H1 (cell line): Measurements from ENCODE around the gene ADARB2. TPM values are rescaled to one million over a fixed set of nuclear protein-coding genes. Genes with fewer than 3 reads are reported as not detected.

ENCODE experiments used
- CTCF ChIA-PET: fragments of 300-600 bp; sonication (Branson Sonifier 250); formaldehyde crosslinking; loops from one replicate; lab custom pipeline; 2021; ENCODE audit not compliant: partially characterized antibody; lab: Charles Lee
- POLR2A ChIA-PET: fragments of 300-600 bp; sonication (Branson Sonifier 250); formaldehyde crosslinking; loops from one replicate; lab custom pipeline; 2021; ENCODE audit warnings: inconsistent platforms; ENCODE audit not compliant: partially characterized antibody; lab: Charles Lee
- DNase-seq, 2 experiments: peaks; one replicate each; pipeline versions ENCODE4 v3.0.0 to v3.0.0-alpha.2; 2010 to 2022; ENCODE audit warnings: low spot score in 2 of 2, low read depth in 1 of 2, mixed read lengths in 1 of 2
- FAIRE-seq: peaks from 2 replicates; lab custom pipeline; 2011; peaks lifted over from hg19 to GRCh38; lab: Jason Lieb, UNC
- H2AFZ ChIP-seq: 2 replicates; pipeline ENCODE4 v1.8.1; 2012; ENCODE audit warnings: low read length, inconsistent platforms
- H2AK5ac ChIP-seq: 2 replicates; pipeline ENCODE4 v1.6.1; 2013; ENCODE audit warnings: low read depth, low read length
- H2BK120ac ChIP-seq: replicated peaks from 2 replicates; pipeline ENCODE3; 2013; ENCODE audit warnings: low read depth, low read length, inconsistent platforms
- H2BK12ac ChIP-seq: 2 replicates; pipeline ENCODE4 v1.6.1; 2013; ENCODE audit warnings: low read depth, low read length
- H2BK15ac ChIP-seq: 2 replicates; pipeline ENCODE4 v1.6.1; 2013; ENCODE audit warnings: low read length
- H2BK20ac ChIP-seq: 2 replicates; pipeline ENCODE4 v1.6.1; 2013; ENCODE audit warnings: low read length
- H2BK5ac ChIP-seq: 2 replicates; pipeline ENCODE4 v1.6.1; 2013; ENCODE audit warnings: low read depth, low read length
- H3K14ac ChIP-seq: 2 replicates; pipeline ENCODE4 v1.6.1; 2013; ENCODE audit warnings: inconsistent platforms; ENCODE audit not compliant: insufficient read length
- H3K18ac ChIP-seq: 2 replicates; pipeline ENCODE4 v1.6.1; 2013; ENCODE audit warnings: low read length; ENCODE audit errors: extremely low read depth
- H3K23ac ChIP-seq: 2 replicates; pipeline ENCODE4 v1.6.1; 2013; ENCODE audit warnings: inconsistent platforms; ENCODE audit not compliant: insufficient read length
- H3K23me2 ChIP-seq: 2 replicates; pipeline ENCODE4 v1.6.1; 2013; ENCODE audit warnings: low read depth, low read length
- H3K27ac ChIP-seq: 2 replicates; pipeline ENCODE4 v1.6.1; 2011; ENCODE audit warnings: low read depth, low read length, inconsistent platforms
- H3K27me3 ChIP-seq, 4 experiments: replicated peaks in 1 of 4; 1 replicate in 1 of 4; 2 replicates in 3 of 4; pipeline versions ENCODE4 v1.6.1 to v1.8.1; 2011 to 2013; ENCODE audit warnings: low read length in 3 of 4, mild to moderate bottlenecking in 3 of 4, inconsistent platforms in 2 of 4, mixed read lengths in 2 of 4, moderate library complexity in 1 of 4; ENCODE audit not compliant: control insufficient read depth in 3 of 4, insufficient read depth in 3 of 4; ENCODE audit errors: extremely low read depth in 1 of 4
- H3K36me3 ChIP-seq, 4 experiments: 2 replicates each; pipeline versions ENCODE4 v1.6.1 to v1.8.1; 2011 to 2013; ENCODE audit warnings: mild to moderate bottlenecking in 4 of 4, low read length in 3 of 4, moderate library complexity in 2 of 4, control low read depth in 1 of 4, inconsistent platforms in 1 of 4; ENCODE audit not compliant: insufficient read depth in 4 of 4, control insufficient read depth in 2 of 4
- H3K4ac ChIP-seq: replicated peaks from 2 replicates; pipeline ENCODE3; 2013; ENCODE audit warnings: low read length, low read depth, mixed read lengths, inconsistent platforms; ENCODE audit not compliant: insufficient read length
- H3K4me1 ChIP-seq, 4 experiments: replicated peaks in 1 of 4; 1 replicate in 1 of 4; 2 replicates in 3 of 4; pipeline versions ENCODE4 v1.6.1 to v1.8.1; 2011 to 2013; ENCODE audit warnings: low read length in 3 of 4, inconsistent platforms in 2 of 4, mixed read lengths in 1 of 4; ENCODE audit not compliant: insufficient read depth in 4 of 4, control insufficient read depth in 3 of 4
- H3K4me2 ChIP-seq, 2 experiments: 2 replicates each; pipeline versions ENCODE4 v1.6.1 to v1.8.1; 2011 to 2013; ENCODE audit warnings: low read depth in 2 of 2, low read length in 2 of 2, control low read depth in 1 of 2, inconsistent platforms in 1 of 2, mild to moderate bottlenecking in 1 of 2; ENCODE audit not compliant: insufficient read depth in 1 of 2
- H3K4me3 ChIP-seq, 4 experiments: fragments of 200-600, 300-600 bp in 1 of 4; sonication (generic), shearing (Covaris generic), sonication (Bioruptor Twin) in 1 of 4; 2 replicates each; pipeline versions ENCODE4 v1.5.1 to v1.8.1; 2011 to 2016; ENCODE audit warnings: low read length in 4 of 4, low read depth in 3 of 4, control low read depth in 2 of 4, inconsistent platforms in 2 of 4, mild to moderate bottlenecking in 2 of 4, mixed read lengths in 1 of 4, moderate library complexity in 1 of 4; ENCODE audit not compliant: insufficient read depth in 2 of 4; ENCODE audit errors: extremely low read depth in 1 of 4
- H3K56ac ChIP-seq: replicated peaks from 2 replicates; pipeline ENCODE3; 2013; ENCODE audit warnings: low read depth, mild to moderate bottlenecking, mixed read lengths, low read length, inconsistent platforms; ENCODE audit not compliant: insufficient read length
- H3K79me1 ChIP-seq: 2 replicates; pipeline ENCODE4 v1.6.1; 2013; ENCODE audit warnings: low read depth, low read length, control low read depth
- H3K79me2 ChIP-seq, 2 experiments: 2 replicates each; pipeline versions ENCODE4 v1.6.1 to v1.8.1; 2012 to 2013; ENCODE audit warnings: low read length in 2 of 2, mild to moderate bottlenecking in 2 of 2, inconsistent platforms in 1 of 2; ENCODE audit not compliant: insufficient read depth in 2 of 2, control insufficient read depth in 1 of 2
- H3K9ac ChIP-seq, 4 experiments: replicated peaks in 1 of 4; 1 replicate in 1 of 4; 2 replicates in 3 of 4; pipeline versions ENCODE4 v1.6.1 to v1.8.1; 2011 to 2013; ENCODE audit warnings: low read depth in 3 of 4, low read length in 3 of 4, control low read depth in 2 of 4, mild to moderate bottlenecking in 2 of 4, moderate library complexity in 2 of 4, inconsistent platforms in 1 of 4; ENCODE audit errors: extremely low read depth in 1 of 4
- H3K9me3 ChIP-seq, 2 experiments: 2 replicates each; pipeline versions ENCODE4 v1.6.1 to v1.8.1; 2012 to 2013; ENCODE audit warnings: mild to moderate bottlenecking in 2 of 2, moderate library complexity in 2 of 2, control low read depth in 1 of 2, inconsistent platforms in 1 of 2, low read depth in 1 of 2, low read length in 1 of 2, mixed read lengths in 1 of 2; ENCODE audit not compliant: insufficient read depth in 2 of 2
- H4K20me1 ChIP-seq, 2 experiments: replicated peaks in 1 of 2; 2 replicates each; pipeline versions ENCODE3 to v1.8.1; 2011 to 2013; ENCODE audit warnings: inconsistent platforms in 2 of 2, low read length in 2 of 2, mild to moderate bottlenecking in 1 of 2; ENCODE audit not compliant: insufficient read depth in 2 of 2, control insufficient read depth in 1 of 2
- H4K5ac ChIP-seq: 2 replicates; pipeline ENCODE4 v1.6.1; 2013; ENCODE audit warnings: low read length, low read depth, mixed read lengths, inconsistent platforms; ENCODE audit not compliant: insufficient read length
- H4K8ac ChIP-seq: 2 replicates; pipeline ENCODE4 v1.8.0; 2013; ENCODE audit warnings: mild to moderate bottlenecking, moderate library complexity, low read length, inconsistent platforms; ENCODE audit not compliant: insufficient read depth; ENCODE audit errors: extremely low read depth
- H4K91ac ChIP-seq: replicated peaks from 2 replicates; pipeline ENCODE3; 2013; ENCODE audit warnings: low read length, mixed read lengths, inconsistent platforms; ENCODE audit not compliant: insufficient read length
- E2F6 ChIP-seq: IDR thresholded peaks from 2 replicates; pipeline ENCODE4 v1.6.1; 2012; ENCODE audit warnings: inconsistent platforms
- EGR1 ChIP-seq: IDR thresholded peaks from 2 replicates; pipeline ENCODE4 v1.6.1; 2011; ENCODE audit warnings: low read depth, low read length, borderline replicate concordance
- EP300 ChIP-seq, 2 experiments: IDR thresholded peaks; 1 replicate in 1 of 2; 2 replicates in 1 of 2; pipeline ENCODE4 v1.6.1; 2011 to 2012; ENCODE audit warnings: low read depth in 2 of 2, low read length in 2 of 2, mild to moderate bottlenecking in 2 of 2, borderline replicate concordance in 1 of 2, inconsistent platforms in 1 of 2, moderate library complexity in 1 of 2
- GTF2F1 ChIP-seq: IDR thresholded peaks from 2 replicates; pipeline ENCODE4 v1.6.1; 2012; ENCODE audit warnings: low read depth, low read length, improper control_type of control experiment, borderline replicate concordance
- HDAC2 ChIP-seq, 2 experiments: fragments of 300-600 bp in 1 of 2; sonication (generic) in 1 of 2; IDR thresholded peaks; 2 replicates each; pipeline ENCODE4 v1.6.1; 2011 to 2012; ENCODE audit warnings: low read depth in 2 of 2, low read length in 2 of 2, mild to moderate bottlenecking in 2 of 2, moderate library complexity in 2 of 2, borderline replicate concordance in 1 of 2, inconsistent platforms in 1 of 2
- JUN ChIP-seq: IDR thresholded peaks from 2 replicates; pipeline ENCODE4 v1.6.1; 2011; ENCODE audit warnings: low read depth, mild to moderate bottlenecking, improper control_type of control experiment, low read length
- JUND ChIP-seq: IDR thresholded peaks from 2 replicates; pipeline ENCODE4 v1.6.1; 2011; ENCODE audit warnings: mild to moderate bottlenecking, improper control_type of control experiment, low read length
- POLR2A ChIP-seq, 2 experiments: IDR thresholded peaks; 1 replicate in 1 of 2; 2 replicates in 1 of 2; pipeline ENCODE4 v1.6.1; 2011; ENCODE audit warnings: low read depth in 2 of 2, low read length in 2 of 2, mild to moderate bottlenecking in 2 of 2; ENCODE audit errors: control extremely low read depth in 1 of 2
- POLR2AphosphoS5 ChIP-seq: IDR thresholded peaks from 2 replicates; pipeline ENCODE4 v1.6.1; 2011; ENCODE audit warnings: low read depth, low read length
- SP2 ChIP-seq: IDR thresholded peaks from 2 replicates; pipeline ENCODE4 v1.6.1; 2012; ENCODE audit warnings: mild to moderate bottlenecking, low read length, inconsistent platforms
- TAF7 ChIP-seq: optimal IDR thresholded peaks from 2 replicates; pipeline ENCODE3; 2011; ENCODE audit warnings: low read depth, mild to moderate bottlenecking, inconsistent platforms, low read length, moderate library complexity, borderline replicate concordance
- TBP ChIP-seq: IDR thresholded peaks from 2 replicates; pipeline ENCODE4 v1.6.1; 2011; ENCODE audit warnings: low read depth, low read length, improper control_type of control experiment
- TEAD4 ChIP-seq: IDR thresholded peaks from 2 replicates; pipeline ENCODE4 v1.6.1; 2012; ENCODE audit warnings: low read depth, low read length, inconsistent platforms, mixed read lengths
- WGBS, 2 experiments: shearing (Covaris generic) in 1 of 2; methylation state at CpG; one replicate each; pipeline versions ENCODE4 v1.1.6 to v1.1.7; 2013 to 2015; ENCODE audit warnings: low lambda C conversion rate in 2 of 2, mixed read lengths in 2 of 2, inconsistent platforms in 1 of 2, low coverage in 1 of 2, missing lambda C conversion rate in 1 of 2; ENCODE audit not compliant: insufficient replicate concordance in 2 of 2, insufficient coverage in 1 of 2, insufficient read length in 1 of 2; ENCODE audit errors: extremely low coverage in 1 of 2, missing lambda C conversion rate in 1 of 2; 5-methylcytosine and 5-hydroxymethylcytosine counted together
- polyA plus RNA-seq, 7 experiments: library from polyadenylated mRNA; depleted of rRNA in 3 of 7; stranded (reverse) in 5 of 7; unstranded in 2 of 7; fragments of >200 nt in 5 of 7; fragments of 200-250 nt in 2 of 7; gene quantifications; 1 replicate in 5 of 7; 2 replicates in 1 of 7; 4 replicates in 1 of 7; pipeline versions ENCODE4 v1.2.1 to v1.2.3, GENCODE V29; 2011 to 2013; ENCODE audit warnings: missing spikeins in 2 of 7, mixed read lengths in 2 of 7
- total RNA-seq: library from RNA; stranded (reverse); fragmentation: NEBNext Ultra II Directional; extraction: Animal tissue kit (Norgen Biotek cat#: 25700); gene quantifications from 2 replicates; pipeline ENCODE4 v1.2.1, GENCODE V29; 2021

The ADARB2 gene
- total and polyA plus RNA-seq, 2 of the 8 experiments (the other 6 are each of a cell fraction or from before 2014, with no cell fraction given) = 2.2 to 2.8 TPM

- Histone ChIP-seq H2BK15ac (no peak overlapping the region), H3K79me1 (no peaks in the 10 kb centered on the region), H3K4ac (no peak overlapping the region), H2AK5ac (no peak overlapping the region), H3K18ac (no peak overlapping the region), H2BK12ac (no peak overlapping the region), H3K79me2 (no peaks in the 10 kb centered on the region), H4K20me1 (no peaks in the 10 kb centered on the region), H3K27ac (no peak overlapping the region), H3K23me2 (no peaks in the 10 kb centered on the region), H2BK120ac (no peak overlapping the region), H4K91ac (no peak overlapping the region), H4K5ac (no peak overlapping the region), H2BK5ac (no peak overlapping the region), H3K9ac (no peak overlapping the region), H2AFZ (no peak overlapping the region), H2BK20ac (no peak overlapping the region), H3K4me1 (no peaks in the 10 kb centered on the region), H3K56ac (no peak overlapping the region), H4K8ac (no peak overlapping the region), H3K4me3 (no peak overlapping the region), H3K27me3 (no peaks in the 10 kb centered on the region), H3K36me3 (no peaks in the 10 kb centered on the region), H3K9me3 (no peaks in the 10 kb centered on the region), H3K4me2 (no peak overlapping the region), H3K23ac (no peak overlapping the region), H3K14ac (no peak overlapping the region)
- CTCF ChIA-PET = interaction anchor here (0.8 kb wide), 1 partner anchor 16 kb away, joined by 3 read pairs; no protein-coding TSS in a partner anchor
- POLR2A ChIA-PET = interaction anchor here (0.9 kb wide), 1 partner anchor 127 kb away, joined by 3 read pairs; no protein-coding TSS in a partner anchor
- FAIRE-seq (no peak), DNase-seq (no peak)
- 93% methylated on average over 30 of the region's 36 CpGs; no CpG with 5 or more reads in 1 of the 2 experiments for WGBS, 2 experiments
- no peak for TF ChIP-seq HDAC2 (IDR thresholded peaks at IDR 0.05; ENCODE audit: borderline replicate concordance in 1 of 2, low read depth in 2 of 2, low read length in 2 of 2)
- no peak for TF ChIP-seq GTF2F1
- no peak for TF ChIP-seq TBP
- no peak for TF ChIP-seq SP2
- no peak for TF ChIP-seq POLR2A (IDR thresholded peaks at IDR 0.05; ENCODE audit: control extremely low read depth in 1 of 2, low read depth in 2 of 2, low read length in 2 of 2)
- no peak for TF ChIP-seq EP300 (IDR thresholded peaks at IDR 0.05; ENCODE audit: borderline replicate concordance in 1 of 2, low read depth in 2 of 2, low read length in 2 of 2)
- TF ChIP-seq E2F6 = no peak
- TF ChIP-seq JUN = no peak
- TF ChIP-seq TEAD4 = no peak
- TF ChIP-seq TAF7 = no peak
- TF ChIP-seq JUND = no peak
- no peak for TF ChIP-seq POLR2AphosphoS5
- no peak for TF ChIP-seq EGR1
Measured at GRCh38 chr10:1266033-1266802, 471.1 kb downstream of the ADARB2 start.
